DOHH2 (cell line): ENCODE results near the gene UBR7.
"Not testable (repeated sequence)": the region's sequence is repeated elsewhere in the genome, so short reads cannot be mapped to it uniquely, and the experiment has no call there.

Experiments
- H3F3A ChIP-seq: fragments of 200-600 bp; sonication (generic), shearing (Covaris generic); 2 replicates; pipeline ENCODE4 v1.6.0; 2016; ENCODE audit warnings: antibody characterized with exemption, mild to moderate bottlenecking; ENCODE audit not compliant: control insufficient read depth, insufficient read depth
- H3K27ac ChIP-seq: fragments of 200-600 bp; sonication (generic); 2 replicates; pipeline ENCODE4 v1.5.1; 2014; ENCODE audit warnings: low read depth, mild to moderate bottlenecking, low read length, moderate library complexity
- H3K27me3 ChIP-seq: fragments of 200-600 bp; sonication (generic); 2 replicates; pipeline ENCODE4 v1.6.1; 2014; ENCODE audit warnings: mild to moderate bottlenecking, low read length, mixed read lengths; ENCODE audit not compliant: control insufficient read depth
- H3K36me3 ChIP-seq: fragments of 200-600 bp; sonication (generic); 2 replicates; pipeline ENCODE4 v1.6.1; 2014; ENCODE audit warnings: mild to moderate bottlenecking, low read length, moderate library complexity, mixed read lengths; ENCODE audit not compliant: control insufficient read depth
- H3K4me1 ChIP-seq: fragments of 200-600 bp; sonication (generic); 2 replicates; pipeline ENCODE4 v1.6.1; 2014; ENCODE audit warnings: mild to moderate bottlenecking, low read length, mixed read lengths; ENCODE audit not compliant: control insufficient read depth
- H3K4me2 ChIP-seq: fragments of 200-600 bp; sonication (generic); 2 replicates; pipeline ENCODE4 v1.6.0; 2014; ENCODE audit warnings: mild to moderate bottlenecking, low read length, moderate library complexity
- H3K4me3 ChIP-seq: fragments of 200-600 bp; sonication (generic); 2 replicates; pipeline ENCODE4 v1.5.1; 2014; ENCODE audit warnings: mild to moderate bottlenecking, low read length, mixed read lengths
- H3K79me2 ChIP-seq: fragments of 200-600 bp; sonication (generic); 2 replicates; pipeline ENCODE4 v1.6.1; 2014; ENCODE audit warnings: mild to moderate bottlenecking, low read length, mixed read lengths; ENCODE audit not compliant: control insufficient read depth
- H3K9me2 ChIP-seq: fragments of 200-600 bp; sonication (generic); replicated peaks from 2 replicates; pipeline ENCODE4 v1.6.1; 2014; ENCODE audit warnings: mild to moderate bottlenecking, low read length, mixed read lengths; ENCODE audit not compliant: control insufficient read depth
- H3K9me3 ChIP-seq: fragments of 200-600 bp; sonication (generic); 2 replicates; pipeline ENCODE4 v1.6.1; 2014; ENCODE audit warnings: antibody characterized with exemption, low read length, mixed read lengths; ENCODE audit not compliant: control insufficient read depth, insufficient read depth
- H4K20me1 ChIP-seq: fragments of 200-600 bp; sonication (generic); 2 replicates; pipeline ENCODE4 v1.6.0; 2014; ENCODE audit warnings: low read depth, mild to moderate bottlenecking, antibody characterized with exemption, low read length, moderate library complexity; ENCODE audit not compliant: control insufficient read depth, insufficient read depth
- EZH2phosphoT487 ChIP-seq: fragments of 200-600 bp; sonication (generic); IDR thresholded peaks from 2 replicates; pipeline ENCODE4 v1.6.1; 2017; ENCODE audit warnings: borderline replicate concordance, mild to moderate bottlenecking, antibody characterized with exemption, low read length, moderate library complexity, mixed read lengths
- TF ChIP-seq, protein P1 (sequence below): fragments of 200-600 bp; sonication (generic); IDR thresholded peaks from one replicate; pipeline ENCODE4 v1.5.1; 2014; ENCODE audit warnings: antibody characterized with exemption, mild to moderate bottlenecking, low read depth, low read length; ENCODE audit not compliant: poor library complexity, severe bottlenecking

The UBR7 gene

DNA sequence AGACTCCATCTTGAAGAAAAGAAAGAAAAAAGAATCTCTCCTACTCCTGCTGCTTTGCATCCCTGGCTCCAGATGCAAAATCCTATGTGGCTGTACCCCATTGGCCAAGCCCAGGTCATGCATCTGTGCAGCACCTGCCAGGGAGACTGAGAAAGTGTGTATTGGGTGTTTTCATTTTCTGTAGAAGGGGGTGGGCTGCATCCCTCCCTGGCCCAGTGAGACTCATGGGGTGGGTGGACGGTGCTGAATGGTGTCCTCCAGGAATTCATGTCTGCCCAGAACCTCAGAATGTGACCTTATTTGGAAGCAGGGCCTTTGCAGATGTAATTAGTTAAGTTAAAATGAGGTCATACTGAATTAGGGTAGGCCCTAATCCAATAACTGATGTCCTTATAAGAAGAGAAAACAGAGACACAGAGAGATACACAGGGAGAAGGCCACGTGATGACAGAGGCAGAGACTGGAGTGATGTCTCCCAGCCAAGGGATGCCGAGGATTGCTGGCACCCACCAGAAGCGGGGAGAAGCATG is 45.6 kb upstream of the UBR7 start:
- Histone ChIP-seq H3K4me2 (no peak overlapping the region), H3K27me3 (no peaks in the 10 kb centered on the region), H3K27ac (peak overlapping the region; percentile 12; the same call in 1 of the 2 replicates), H3K9me2 (no peaks in the 10 kb centered on the region), H3K9me3 (no peaks in the 10 kb centered on the region), H3K4me1 (peaks cover 39% of the 10 kb centered on the region), H3K4me3 (no peak overlapping the region), H4K20me1 (no peaks in the 10 kb centered on the region), H3F3A (peaks cover 3% of the 10 kb centered on the region; the same call in 1 of the 2 replicates), H3K36me3 (no peaks in the 10 kb centered on the region), H3K79me2 (no peaks in the 10 kb centered on the region)
- TF ChIP-seq, protein P1, sequence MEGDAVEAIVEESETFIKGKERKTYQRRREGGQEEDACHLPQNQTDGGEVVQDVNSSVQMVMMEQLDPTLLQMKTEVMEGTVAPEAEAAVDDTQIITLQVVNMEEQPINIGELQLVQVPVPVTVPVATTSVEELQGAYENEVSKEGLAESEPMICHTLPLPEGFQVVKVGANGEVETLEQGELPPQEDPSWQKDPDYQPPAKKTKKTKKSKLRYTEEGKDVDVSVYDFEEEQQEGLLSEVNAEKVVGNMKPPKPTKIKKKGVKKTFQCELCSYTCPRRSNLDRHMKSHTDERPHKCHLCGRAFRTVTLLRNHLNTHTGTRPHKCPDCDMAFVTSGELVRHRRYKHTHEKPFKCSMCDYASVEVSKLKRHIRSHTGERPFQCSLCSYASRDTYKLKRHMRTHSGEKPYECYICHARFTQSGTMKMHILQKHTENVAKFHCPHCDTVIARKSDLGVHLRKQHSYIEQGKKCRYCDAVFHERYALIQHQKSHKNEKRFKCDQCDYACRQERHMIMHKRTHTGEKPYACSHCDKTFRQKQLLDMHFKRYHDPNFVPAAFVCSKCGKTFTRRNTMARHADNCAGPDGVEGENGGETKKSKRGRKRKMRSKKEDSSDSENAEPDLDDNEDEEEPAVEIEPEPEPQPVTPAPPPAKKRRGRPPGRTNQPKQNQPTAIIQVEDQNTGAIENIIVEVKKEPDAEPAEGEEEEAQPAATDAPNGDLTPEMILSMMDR = no peak
- no peak for TF ChIP-seq EZH2phosphoT487

DNA sequence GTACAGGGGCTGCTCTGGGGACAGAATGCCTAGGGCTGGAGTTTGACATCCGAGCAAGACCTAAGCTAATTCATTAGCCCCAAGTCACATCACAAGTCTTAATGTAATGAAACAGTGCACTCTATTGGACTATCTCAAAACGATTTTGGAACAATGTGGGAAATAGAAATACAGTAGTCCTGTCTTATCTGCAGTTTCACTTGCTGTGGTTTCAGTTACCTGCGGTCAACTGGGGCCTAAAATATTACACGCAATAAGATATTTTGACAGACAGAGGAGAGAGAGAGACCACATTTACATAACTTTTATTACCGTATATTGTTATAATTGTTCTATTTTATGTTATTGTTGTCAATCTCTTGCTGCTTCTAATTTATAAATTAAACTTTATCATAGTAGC is 43.5 kb upstream of the UBR7 start:
- no peaks in the 10 kb centered on the region for H4K20me1 ChIP-seq
- no peaks in the 10 kb centered on the region for H3K27me3 ChIP-seq
- H3K79me2 ChIP-seq = no peaks in the 10 kb centered on the region
- no peaks in the 10 kb centered on the region for H3K9me3 ChIP-seq
- no peaks in the 10 kb centered on the region for H3K36me3 ChIP-seq
- H3K9me2 ChIP-seq = no peaks in the 10 kb centered on the region
- H3K4me3 ChIP-seq = no peak overlapping the region
- H3K4me1 ChIP-seq = peaks cover 39% of the 10 kb centered on the region
- TF ChIP-seq EZH2phosphoT487 = no peak
- TF ChIP-seq, protein P1 = peak; percentile 34
- H3K27ac ChIP-seq = peak overlapping the region; percentile 59
- H3F3A ChIP-seq = peaks cover 3% of the 10 kb centered on the region; the same call in 1 of the 2 replicates
- peak overlapping the region; percentile 37 for H3K4me2 ChIP-seq

DNA sequence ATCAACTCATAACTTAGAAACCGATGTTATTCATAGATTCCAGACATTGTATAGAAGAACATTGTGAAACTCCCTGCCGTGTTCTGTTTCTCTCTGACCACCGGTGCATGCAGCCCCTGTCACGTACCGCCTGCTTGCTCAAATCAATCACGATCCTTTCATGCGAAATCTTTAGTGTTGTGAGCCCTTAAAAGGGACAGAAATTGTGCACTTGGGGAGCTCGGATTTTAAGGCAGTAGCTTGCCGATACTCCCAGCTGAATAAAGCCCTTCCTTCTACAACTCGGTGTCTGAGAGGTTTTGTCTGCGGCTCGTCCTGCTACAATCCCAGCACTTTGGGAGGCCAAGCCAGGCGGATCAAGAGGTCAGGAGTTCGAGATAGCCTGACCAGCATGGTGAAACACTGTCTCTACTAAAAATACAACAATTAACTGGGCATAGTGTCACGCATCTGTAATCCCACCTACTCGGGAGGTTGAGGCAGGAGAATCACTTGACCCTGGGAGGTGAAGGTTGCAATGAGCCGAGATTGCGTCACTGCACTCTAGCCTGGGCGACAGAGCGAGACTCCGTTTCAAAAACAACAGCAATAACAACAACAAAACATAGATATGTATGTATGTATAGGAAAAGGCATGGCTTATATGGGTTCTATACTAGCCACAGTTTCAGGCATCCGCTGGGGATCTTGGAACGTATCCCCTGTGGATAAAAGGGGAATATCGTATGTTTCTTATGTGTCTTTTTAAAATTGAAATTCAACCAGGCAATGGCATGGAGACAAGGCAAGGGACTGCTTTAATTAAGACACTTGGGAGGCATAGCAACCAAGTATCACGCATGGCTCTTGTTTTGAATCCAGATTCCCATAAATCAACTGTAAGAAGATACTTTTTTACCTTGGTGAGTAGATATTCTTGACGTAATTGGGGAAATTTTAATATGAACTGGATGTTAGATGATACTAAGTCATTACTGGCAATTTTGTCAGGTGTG is 41.5 kb upstream of the UBR7 start:
- Histone ChIP-seq H3K4me2 (peak overlapping the region; percentile 33), H3K27ac (peak overlapping the region; percentile 59), H3K4me1 (peaks cover 33% of the 10 kb centered on the region), H3K4me3 (0 out of 2 replicates have a peak overlapping the region, but pooled peaks have one; percentile 12)
- not testable (repeated sequence) for H4K20me1 ChIP-seq, H3K36me3 ChIP-seq, H3K9me2 ChIP-seq, H3K9me3 ChIP-seq, H3K79me2 ChIP-seq, H3F3A ChIP-seq, H3K27me3 ChIP-seq

DNA sequence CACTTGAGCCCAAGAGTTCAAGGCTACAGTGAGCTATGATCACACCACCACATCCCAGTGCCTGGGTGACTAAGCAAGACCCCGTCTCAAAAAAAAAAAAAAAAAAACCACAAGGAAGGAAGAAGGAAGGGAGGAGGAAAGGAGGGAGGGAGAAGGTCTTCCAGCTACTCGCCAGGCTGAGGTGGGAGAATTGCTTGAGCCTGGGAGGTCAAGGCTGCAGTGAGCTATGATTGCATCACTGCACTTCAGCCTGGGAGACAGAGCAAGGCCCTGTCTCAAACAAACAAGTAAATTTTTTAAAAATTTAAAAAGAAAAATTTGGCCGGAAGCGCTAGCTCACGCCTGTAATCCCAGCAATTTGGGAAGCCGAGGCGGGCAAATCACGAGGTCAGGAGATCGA is 38.4 kb upstream of the UBR7 start:
- not testable (repeated sequence) for H3K9me3 ChIP-seq, H3K9me2 ChIP-seq, H3F3A ChIP-seq, H4K20me1 ChIP-seq, H3K27me3 ChIP-seq, H3K27ac ChIP-seq, H3K4me3 ChIP-seq, H3K36me3 ChIP-seq, H3K4me2 ChIP-seq, H3K79me2 ChIP-seq
- H3K4me1 ChIP-seq = peaks cover 15% of the 10 kb centered on the region

DNA sequence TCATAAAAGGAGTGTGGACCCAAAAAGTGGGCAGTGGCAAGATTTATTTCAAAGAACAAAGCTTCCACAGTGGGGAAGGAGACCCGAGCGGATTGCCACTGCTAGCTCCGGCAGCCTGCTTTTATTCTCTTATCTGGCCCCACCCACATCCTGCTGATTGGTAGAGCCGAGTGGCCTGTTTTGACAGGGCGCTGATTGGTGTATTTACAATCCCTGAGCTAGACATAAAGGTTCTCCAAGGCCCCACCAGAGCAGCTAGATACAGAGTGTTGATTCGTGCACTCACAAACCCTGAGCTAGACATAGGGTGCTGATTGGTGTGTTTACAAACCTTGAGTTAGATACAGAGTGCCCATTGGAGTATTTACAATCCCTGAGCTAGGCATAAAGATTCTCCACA is 37.4 kb upstream of the UBR7 start:
- not testable (repeated sequence) for H3K27ac ChIP-seq, H3K36me3 ChIP-seq, H3K4me3 ChIP-seq, H3K9me2 ChIP-seq, H4K20me1 ChIP-seq, H3K27me3 ChIP-seq, H3K4me2 ChIP-seq, H3K79me2 ChIP-seq, H3K9me3 ChIP-seq, H3F3A ChIP-seq
- peaks cover 12% of the 10 kb centered on the region for H3K4me1 ChIP-seq

DNA sequence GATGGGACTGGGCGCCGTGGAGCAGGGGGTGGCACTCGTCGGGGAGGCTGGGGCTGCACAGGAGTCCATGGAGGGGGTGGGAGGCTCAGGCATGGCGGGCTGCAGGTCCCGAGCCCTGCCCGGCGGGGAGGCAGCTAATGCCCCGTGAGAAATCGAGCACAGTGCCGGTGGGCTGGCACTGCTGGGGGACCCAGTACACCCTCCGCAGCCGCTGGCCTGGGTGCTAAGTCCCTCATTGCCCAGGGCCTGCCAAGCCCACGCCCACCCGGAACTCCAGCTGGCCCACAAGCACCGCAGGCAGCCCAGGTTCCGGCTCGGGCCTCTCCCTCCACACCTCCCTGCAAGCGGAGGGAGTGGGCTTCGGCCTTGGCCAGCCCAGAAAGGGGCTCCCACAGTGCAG is 36.9 kb upstream of the UBR7 start:
- not testable (repeated sequence) for H3K4me3 ChIP-seq, H3K4me1 ChIP-seq, H3K4me2 ChIP-seq, H3K36me3 ChIP-seq, H3F3A ChIP-seq, H3K27me3 ChIP-seq, H3K27ac ChIP-seq, H3K9me3 ChIP-seq, H3K79me2 ChIP-seq, H4K20me1 ChIP-seq, H3K9me2 ChIP-seq
